HG03175 (cell line): Measurements from ENCODE around the gene PCDHGA11.
A peak's percentile ranks its signal among the peaks of the same experiment; 100 is the strongest.
"Not testable (repeated sequence)": the region's sequence is repeated elsewhere in the genome, so short reads cannot be mapped to it uniquely, and the experiment has no call there.

ENCODE experiments used
- ATAC-seq: cut with Tn5 transposase; IDR thresholded peaks from one replicate; pipeline ENCODE4 v1.9.1; 2021; ENCODE audit warnings: mild to moderate bottlenecking, moderate library complexity; ENCODE audit not compliant: unreplicated experiment

PCDHGA11 gene

DNA sequence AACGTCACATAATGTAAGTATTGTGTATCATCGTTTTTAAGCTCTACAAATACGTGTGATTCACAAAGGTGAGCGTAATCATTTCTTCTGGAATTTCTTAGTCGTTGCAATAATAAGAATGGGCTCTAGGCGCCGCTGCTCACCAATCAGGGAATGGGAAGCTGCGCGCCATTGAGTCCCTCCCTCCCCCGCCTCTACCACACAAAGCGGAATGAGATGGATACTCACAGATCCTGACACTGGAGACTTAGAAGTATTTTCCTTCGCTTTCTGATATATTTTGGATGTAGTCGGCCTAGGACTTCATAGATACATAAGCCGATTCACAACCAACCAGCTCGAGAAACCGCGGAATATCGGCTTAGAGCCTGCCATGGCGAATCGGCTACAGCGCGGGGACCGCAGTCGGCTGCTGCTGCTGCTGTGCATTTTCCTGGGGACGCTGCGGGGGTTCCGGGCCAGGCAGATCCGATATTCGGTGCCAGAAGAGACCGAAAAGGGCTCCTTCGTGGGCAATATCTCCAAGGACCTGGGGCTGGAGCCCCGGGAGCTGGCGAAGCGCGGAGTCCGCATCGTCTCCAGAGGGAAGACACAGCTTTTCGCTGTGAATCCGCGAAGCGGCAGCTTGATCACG is at the start of gene PCDHGA11:
TSS of gene PCDHGA11 (plus strand) at position 197 of the 634 bp plus-strand sequence. CDS start at position 374, 177 bp downstream.
- ATAC-seq = peak; percentile 50

DNA sequence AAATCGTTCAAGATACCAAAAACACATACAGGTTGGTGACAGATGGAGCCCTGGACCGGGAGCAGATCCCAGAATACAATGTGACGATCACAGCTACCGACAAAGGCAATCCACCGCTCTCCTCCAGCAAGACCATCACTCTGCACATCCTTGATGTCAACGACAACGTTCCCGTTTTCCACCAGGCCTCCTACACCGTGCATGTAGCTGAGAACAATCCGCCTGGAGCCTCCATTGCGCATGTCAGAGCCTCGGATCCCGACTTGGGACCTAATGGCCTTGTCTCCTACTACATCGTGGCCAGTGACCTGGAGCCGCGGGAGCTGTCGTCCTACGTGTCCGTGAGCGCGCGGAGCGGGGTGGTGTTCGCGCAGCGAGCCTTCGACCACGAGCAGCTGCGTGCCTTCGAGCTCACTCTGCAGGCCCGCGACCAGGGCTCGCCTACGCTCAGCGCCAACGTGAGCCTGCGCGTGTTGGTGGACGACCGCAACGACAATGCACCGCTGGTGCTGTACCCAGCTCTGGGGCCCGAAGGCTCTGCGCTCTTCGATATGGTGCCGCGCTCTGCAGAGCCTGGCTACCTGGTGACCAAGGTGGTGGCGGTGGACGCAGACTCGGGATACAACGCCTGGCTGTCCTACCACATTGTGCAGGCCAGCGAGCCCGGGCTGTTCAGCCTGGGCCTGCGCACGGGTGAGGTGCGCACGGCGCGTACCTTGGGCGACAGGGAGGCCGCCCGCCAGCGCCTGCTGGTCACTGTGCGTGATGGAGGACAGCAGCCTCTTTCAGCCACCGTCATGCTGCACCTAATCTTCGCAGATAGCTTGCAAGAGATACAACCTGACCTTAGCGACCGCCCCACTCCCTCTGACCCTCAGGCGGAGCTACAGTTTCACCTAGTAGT is 49.0 kb upstream of the PCDHGA11 start:
- no peak for ATAC-seq

DNA sequence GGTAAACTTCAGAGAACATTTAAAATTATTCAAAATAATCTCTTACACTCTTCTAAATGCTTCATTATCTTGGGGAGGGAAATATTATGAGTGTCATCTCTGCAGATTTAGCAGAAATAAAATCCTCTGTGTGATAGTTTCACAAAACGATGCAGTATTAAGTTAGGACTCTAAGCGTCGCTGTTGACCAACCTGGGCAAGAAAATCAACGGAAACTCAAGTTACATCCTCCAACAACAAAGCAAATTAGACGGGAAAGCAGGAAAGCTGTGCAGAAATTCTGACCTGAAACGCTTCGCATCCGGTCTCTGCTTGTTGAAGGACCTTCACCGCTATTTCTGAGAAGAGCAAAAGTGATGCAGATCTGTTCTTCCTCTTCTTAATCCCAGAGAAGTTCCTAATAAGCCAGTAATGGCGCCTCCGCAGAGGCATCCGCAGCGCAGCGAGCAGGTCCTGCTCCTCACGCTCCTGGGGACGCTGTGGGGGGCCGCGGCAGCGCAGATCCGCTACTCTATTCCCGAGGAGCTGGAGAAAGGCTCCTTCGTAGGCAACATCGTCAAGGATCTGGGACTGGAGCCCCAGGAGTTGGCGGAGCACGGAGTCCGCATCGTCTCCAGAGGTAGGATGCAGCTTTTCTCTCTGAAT is 47.1 kb upstream of the PCDHGA11 start, which contains the start of gene PCDHGA6:
TSS of gene PCDHGA6 (plus strand) at position 219 of the 645 bp plus-strand sequence. CDS start at position 412, 193 bp downstream.
- no peak for ATAC-seq

DNA sequence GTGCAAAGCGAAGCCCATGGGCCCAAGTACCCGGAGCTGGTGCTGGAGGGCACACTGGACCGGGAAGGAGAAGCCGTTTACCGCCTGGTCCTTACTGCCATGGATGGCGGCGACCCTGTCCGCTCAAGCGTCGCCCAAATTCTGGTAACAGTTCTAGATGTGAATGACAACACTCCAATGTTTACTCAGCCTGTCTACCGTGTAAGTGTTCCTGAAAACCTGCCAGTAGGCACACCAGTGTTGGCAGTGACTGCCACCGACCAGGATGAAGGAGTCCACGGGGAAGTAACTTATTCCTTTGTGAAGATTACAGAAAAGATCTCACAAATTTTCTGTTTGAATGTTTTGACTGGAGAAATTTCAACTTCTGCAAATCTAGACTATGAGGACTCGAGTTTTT is 46.2 kb upstream of the PCDHGA11 start:
- ATAC-seq = no peak

DNA sequence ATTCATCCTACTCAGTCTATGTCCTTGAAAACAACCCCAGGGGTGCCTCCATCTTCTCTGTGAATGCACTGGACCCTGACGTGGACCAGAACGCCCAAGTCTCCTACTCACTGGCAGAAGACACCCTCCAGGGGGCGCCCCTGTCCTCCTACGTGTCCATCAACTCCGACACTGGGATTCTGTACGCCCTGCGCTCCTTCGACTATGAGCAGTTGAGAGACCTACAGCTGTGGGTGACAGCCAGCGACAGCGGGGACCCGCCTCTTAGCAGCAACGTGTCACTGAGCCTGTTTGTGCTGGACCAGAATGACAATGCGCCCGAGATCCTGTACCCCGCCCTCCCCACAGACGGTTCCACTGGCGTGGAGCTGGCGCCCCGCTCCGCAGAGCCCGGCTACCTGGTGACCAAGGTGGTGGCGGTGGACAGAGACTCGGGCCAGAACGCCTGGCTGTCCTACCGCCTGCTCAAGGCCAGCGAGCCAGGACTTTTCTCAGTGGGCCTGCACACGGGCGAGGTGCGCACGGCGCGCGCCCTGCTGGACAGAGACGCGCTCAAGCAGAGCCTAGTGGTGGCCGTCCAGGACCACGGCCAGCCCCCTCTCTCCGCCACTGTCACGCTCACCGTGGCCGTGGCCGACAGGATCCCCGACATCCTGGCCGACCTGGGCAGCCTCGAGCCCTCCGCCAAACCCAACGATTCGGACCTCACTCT is 45.3 kb upstream of the PCDHGA11 start:
- not testable (repeated sequence) for ATAC-seq

DNA sequence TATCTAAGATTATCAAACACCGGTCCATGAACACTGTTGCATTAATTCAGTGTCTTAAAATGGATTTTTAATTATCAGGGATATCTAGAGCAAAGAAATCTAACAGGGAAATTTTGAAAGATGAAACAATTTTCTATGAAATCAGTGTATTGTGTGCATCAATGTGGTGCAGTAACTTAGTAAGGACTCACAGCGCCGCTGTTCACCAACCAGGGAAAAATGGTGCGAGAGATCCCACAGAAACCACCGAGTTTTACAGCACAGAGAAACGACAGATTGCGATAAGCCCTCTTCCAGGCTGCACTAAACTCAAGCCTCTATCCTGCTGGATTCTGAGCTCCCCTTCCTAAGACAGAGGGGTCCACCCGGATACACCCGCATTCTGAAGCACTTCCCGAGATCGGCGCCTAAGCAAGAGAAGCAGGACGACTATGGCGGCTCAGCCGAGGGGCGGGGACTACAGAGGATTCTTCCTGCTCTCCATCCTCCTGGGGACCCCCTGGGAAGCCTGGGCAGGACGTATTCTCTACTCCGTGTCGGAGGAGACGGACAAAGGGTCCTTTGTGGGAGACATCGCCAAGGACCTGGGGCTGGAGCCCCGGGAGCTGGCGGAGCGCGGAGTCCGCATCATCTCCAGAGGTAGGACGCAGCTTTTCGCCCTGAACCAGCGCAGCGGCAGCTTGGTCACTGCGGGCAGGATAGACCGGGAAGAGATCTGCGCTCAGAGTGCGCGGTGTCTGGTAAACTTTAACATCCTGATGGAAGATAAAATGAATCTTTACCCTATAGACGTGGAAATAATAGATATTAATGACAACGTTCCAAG is 38.2 kb upstream of the PCDHGA11 start, which contains the start of gene PCDHGA7:
TSS of gene PCDHGA7 (plus strand) at position 274 of the 826 bp plus-strand sequence. CDS start at position 432, 158 bp downstream.
- no peak for ATAC-seq

DNA sequence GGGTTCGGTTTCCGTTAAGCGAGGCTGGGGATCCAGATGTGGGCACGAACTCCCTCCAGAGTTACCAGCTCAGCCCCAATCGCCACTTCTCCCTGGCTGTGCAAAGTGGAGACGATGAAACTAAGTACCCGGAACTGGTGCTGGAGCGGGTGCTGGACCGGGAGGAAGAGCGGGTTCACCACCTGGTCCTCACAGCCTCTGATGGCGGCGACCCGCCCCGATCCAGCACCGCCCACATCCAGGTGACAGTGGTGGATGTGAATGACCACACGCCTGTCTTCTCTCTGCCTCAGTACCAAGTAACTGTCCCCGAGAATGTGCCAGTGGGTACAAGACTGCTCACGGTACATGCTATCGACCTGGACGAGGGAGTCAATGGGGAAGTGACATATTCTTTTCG is 37.5 kb upstream of the PCDHGA11 start:
- ATAC-seq = no peak

DNA sequence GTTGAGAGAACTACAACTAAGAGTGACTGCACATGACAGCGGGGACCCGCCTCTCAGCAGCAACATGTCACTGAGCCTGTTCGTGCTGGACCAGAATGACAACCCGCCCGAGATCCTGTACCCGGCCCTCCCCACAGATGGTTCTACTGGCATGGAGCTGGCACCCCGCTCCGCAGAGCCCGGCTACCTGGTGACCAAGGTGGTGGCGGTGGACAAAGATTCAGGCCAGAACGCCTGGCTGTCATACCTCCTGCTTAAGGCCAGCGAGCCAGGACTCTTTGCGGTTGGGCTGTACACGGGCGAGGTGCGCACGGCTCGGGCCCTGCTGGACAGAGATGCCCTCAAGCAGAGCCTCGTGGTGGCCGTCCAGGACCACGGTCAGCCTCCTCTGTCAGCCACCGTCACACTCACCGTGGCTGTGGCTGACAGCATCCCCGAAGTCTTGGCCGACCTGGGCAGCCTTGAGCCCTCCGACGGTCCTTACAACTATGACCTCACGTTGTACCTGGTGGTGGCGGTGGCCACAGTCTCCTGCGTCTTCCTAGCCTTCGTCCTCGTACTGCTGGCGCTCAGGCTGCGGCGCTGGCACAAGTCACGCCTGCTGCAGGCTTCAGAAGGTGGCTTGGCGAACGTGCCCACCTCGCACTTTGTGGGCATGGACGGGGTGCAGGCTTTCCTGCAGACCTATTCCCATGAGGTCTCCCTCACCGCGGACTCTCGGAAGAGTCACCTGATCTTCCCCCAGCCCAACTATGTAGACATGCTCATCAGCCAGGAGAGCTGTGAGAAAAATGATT is 36.2 kb upstream of the PCDHGA11 start:
- no peak for ATAC-seq

DNA sequence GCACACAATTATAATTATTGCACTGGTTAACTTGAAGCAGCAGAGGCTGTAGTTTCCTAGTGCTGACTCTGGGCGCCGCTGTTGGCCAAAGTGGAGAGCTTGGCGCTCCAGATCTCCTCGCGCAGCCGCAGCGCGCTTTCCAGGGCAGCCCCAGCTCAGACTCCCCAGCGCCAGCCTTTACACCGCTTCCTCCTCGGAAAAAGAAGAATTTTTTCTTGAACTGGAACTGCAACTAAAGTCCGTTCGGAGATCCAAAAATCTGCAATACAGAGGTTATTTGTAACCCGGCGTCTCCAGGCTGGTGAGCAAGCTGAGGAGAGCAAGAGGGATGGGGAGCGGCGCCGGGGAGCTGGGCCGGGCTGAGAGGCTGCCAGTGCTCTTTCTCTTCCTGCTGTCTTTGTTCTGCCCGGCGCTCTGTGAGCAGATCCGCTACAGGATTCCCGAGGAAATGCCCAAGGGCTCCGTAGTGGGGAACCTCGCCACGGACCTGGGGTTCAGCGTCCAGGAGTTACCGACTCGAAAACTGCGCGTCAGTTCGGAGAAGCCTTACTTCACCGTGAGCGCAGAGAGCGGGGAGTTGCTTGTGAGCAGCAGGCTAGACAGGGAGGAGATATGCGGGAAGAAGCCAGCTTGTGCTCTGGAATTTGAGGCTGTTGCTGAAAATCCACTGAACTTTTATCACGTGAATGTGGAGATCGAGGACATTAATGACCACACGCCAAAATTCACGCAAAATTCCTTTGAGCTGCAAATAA is 33.1 kb upstream of the PCDHGA11 start, which contains the start of gene PCDHGB4:
TSS of gene PCDHGB4 (plus strand) at position 142 of the 755 bp plus-strand sequence. CDS start at position 329, 187 bp downstream.
- peak; percentile 75 for ATAC-seq

DNA sequence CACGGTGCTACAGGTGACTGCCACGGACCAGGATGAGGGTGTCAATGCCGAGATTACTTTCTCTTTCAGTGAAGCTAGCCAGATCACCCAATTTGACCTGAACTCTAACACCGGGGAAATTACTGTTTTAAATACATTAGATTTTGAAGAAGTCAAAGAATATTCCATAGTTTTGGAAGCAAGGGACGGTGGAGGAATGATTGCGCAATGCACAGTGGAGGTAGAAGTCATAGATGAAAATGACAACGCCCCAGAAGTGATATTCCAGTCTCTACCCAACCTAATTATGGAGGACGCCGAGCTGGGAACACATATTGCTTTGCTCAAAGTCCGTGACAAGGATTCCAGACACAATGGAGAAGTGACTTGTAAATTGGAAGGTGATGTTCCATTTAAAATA is 32.2 kb upstream of the PCDHGA11 start:
- ATAC-seq = no peak

DNA sequence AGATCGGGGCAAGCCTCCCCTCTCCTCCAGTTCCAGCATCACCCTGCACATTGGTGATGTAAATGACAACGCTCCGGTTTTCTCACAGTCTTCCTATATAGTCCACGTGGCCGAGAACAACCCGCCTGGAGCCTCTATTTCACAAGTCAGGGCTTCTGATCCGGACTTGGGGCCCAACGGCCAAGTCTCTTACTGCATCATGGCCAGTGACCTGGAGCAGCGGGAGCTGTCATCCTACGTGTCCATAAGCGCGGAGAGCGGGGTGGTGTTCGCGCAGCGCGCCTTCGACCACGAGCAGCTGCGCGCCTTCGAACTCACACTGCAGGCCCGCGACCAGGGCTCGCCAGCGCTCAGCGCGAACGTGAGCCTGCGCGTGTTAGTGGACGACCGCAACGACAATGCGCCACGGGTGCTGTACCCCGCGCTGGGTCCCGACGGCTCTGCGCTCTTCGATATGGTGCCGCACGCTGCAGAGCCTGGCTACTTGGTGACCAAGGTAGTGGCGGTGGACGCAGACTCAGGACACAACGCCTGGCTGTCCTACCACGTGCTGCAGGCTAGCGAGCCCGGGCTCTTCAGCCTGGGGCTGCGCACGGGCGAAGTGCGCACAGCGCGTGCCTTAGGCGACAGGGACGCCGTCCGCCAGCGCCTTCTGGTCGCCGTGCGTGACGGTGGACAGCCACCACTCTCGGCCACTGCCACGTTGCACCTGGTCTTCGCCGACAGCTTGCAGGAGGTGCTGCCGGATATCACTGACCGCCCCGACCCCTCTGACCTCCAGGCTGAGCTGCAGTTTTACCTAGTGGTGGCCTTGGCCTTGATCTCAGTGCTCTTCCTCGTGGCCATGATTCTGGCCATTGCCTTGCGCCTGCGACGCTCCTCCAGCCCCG is 31.5 kb upstream of the PCDHGA11 start:
- no peak for ATAC-seq

DNA sequence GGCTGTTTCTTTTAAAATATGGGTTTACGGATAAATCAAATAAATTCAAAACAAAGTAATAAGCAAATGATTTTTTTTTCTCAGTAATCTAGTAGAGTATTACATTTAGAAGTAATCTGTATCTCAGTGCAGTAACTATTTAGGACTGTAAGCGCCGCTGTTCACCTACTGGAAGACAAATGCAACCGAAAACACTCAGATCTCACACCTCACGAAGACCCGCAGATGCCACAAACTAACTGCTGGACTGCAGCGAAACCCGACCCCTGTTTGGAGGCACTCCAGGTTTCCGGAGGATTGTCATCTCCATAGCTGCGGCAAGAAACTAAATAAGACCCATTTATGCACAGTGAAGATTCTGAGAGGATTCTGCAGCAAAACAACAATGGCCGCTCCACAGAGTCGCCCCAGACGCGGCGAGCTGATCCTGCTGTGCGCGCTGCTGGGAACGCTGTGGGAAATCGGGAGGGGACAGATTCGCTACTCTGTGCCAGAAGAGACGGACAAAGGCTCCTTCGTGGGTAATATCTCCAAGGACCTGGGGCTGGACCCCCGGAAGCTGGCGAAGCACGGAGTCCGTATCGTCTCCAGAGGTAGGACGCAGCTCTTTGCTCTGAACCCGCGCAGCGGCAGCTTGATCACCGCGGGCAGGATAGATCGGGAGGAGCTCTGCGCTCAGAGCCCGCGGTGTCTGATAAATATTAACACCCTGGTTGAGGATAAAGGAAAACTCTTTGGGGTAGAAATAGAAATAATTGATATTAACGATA is 28.2 kb upstream of the PCDHGA11 start, which contains the start of gene PCDHGA8:
TSS of gene PCDHGA8 (plus strand) at position 205 of the 770 bp plus-strand sequence. CDS start at position 386, 181 bp downstream.
- no peak for ATAC-seq

DNA sequence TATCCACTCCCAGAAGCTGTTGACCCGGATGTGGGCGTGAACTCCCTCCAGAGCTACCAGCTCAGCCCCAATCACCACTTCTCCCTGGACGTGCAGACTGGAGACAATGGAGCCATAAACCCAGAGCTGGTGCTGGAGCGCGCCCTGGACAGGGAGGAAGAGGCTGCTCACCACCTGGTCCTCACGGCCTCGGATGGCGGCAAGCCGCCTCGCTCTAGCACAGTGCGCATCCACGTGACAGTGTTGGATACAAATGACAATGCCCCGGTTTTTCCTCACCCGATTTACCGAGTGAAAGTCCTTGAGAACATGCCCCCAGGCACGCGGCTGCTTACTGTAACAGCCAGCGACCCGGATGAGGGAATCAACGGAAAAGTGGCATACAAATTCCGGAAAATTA is 27.6 kb upstream of the PCDHGA11 start:
- ATAC-seq = no peak

DNA sequence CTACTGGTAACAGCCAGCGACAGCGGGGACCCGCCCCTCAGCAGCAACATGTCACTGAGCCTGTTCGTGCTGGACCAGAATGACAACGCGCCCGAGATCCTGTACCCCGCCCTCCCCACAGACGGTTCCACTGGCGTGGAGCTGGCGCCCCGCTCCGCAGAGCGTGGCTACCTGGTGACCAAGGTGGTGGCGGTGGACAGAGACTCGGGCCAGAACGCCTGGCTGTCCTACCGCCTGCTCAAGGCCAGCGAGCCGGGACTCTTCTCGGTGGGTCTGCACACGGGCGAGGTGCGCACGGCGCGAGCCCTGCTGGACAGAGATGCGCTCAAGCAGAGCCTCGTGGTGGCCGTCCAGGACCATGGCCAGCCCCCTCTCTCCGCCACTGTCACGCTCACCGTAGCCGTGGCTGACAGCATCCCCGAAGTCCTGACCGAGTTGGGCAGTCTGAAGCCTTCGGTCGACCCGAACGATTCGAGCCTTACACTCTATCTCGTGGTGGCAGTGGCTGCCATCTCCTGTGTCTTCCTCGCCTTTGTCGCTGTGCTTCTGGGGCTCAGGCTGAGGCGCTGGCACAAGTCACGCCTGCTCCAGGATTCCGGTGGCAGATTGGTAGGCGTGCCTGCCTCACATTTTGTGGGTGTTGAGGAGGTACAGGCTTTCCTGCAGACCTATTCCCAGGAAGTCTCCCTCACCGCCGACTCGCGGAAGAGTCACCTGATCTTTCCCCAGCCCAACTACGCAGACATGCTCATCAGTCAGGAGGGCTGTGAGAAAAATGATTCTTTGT is 26.3 kb upstream of the PCDHGA11 start:
- ATAC-seq = not testable (repeated sequence)

DNA sequence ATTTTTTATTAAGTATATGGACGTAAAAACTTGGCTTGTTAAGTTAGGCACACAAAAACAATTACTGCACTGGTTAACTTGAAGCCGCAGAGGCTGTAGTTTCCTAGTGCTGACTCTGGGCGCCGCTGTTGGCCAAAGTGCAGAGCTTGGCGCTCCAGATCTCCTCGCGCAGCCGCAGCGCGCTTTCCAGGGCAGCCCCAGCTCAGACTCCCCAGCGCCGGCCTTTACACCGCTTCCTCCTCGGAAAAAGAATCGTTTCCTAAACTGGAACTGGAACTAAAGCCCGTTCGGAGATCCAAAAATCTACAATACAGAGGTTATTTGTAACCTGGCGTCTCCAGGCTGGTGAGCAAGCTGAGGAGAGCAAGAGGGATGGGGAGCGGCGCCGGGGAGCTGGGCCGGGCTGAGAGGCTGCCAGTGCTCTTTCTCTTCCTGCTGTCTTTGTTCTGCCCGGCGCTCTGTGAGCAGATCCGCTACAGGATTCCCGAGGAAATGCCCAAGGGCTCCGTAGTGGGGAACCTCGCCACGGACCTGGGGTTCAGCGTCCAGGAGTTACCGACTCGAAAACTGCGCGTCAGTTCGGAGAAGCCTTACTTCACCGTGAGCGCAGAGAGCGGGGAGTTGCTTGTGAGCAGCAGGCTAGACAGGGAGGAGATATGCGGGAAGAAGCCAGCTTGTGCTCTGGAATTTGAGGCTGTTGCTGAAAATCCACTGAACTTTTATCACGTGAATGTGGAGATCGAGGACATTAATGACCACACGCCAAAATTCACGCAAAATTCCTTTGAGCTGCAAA is 22.9 kb upstream of the PCDHGA11 start, which contains the start of gene PCDHGB5:
TSS of gene PCDHGB5 (plus strand) at position 192 of the 796 bp plus-strand sequence. CDS start at position 373, 181 bp downstream.
- ATAC-seq = peak; percentile 61
